DOHH2 (cell line): Measurements from ENCODE around the gene PGBD5.

ENCODE experiments used
- EZH2phosphoT487 ChIP-seq: fragments of 200-600 bp; sonication (generic); IDR thresholded peaks from 2 replicates; pipeline ENCODE4 v1.6.1; 2017; ENCODE audit warnings: borderline replicate concordance, mild to moderate bottlenecking, antibody characterized with exemption, low read length, moderate library complexity, mixed read lengths
- TF ChIP-seq, protein P1 (sequence below): fragments of 200-600 bp; sonication (generic); IDR thresholded peaks from one replicate; pipeline ENCODE4 v1.5.1; 2014; ENCODE audit warnings: antibody characterized with exemption, mild to moderate bottlenecking, low read depth, low read length; ENCODE audit not compliant: poor library complexity, severe bottlenecking

DNA sequence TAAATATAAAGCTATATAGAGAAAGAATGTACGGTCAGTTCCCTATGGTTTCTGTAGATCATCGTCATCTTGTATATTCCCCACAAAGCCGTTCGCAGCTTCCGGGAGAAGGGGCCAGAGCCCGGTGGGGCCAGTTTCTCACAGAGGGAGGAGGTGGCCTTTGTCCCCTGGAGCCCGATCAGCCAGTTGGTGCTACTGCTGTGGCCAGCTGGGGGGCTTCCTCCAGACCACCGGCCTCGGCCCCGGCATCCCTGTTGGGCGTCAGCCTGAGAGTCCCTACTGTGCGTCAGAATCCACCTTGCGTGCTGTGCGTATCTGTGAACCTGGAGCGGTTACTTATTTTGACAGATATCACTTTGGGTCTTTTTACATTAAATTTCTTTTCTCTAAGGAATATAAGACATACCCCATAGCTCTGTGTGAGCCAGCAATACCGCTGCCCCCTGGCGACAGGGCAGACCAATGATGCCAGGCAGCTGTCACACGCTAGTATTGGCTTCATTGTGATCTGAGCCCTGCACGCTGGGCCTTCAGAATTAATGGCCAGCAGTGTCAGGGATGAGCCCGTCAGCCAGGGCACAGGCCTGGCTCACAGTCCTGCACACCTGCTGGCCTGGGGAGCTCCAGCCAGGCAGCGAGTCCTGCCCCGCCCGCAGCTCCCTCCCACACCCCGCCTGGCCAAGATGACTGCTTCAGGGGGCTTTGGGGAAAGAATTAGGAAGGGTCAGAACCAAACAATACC lies 145.9 kb downstream of the PGBD5 start:
- TF ChIP-seq, protein P1, sequence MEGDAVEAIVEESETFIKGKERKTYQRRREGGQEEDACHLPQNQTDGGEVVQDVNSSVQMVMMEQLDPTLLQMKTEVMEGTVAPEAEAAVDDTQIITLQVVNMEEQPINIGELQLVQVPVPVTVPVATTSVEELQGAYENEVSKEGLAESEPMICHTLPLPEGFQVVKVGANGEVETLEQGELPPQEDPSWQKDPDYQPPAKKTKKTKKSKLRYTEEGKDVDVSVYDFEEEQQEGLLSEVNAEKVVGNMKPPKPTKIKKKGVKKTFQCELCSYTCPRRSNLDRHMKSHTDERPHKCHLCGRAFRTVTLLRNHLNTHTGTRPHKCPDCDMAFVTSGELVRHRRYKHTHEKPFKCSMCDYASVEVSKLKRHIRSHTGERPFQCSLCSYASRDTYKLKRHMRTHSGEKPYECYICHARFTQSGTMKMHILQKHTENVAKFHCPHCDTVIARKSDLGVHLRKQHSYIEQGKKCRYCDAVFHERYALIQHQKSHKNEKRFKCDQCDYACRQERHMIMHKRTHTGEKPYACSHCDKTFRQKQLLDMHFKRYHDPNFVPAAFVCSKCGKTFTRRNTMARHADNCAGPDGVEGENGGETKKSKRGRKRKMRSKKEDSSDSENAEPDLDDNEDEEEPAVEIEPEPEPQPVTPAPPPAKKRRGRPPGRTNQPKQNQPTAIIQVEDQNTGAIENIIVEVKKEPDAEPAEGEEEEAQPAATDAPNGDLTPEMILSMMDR, result no peak
- TF ChIP-seq EZH2phosphoT487, result no peak
